GM18508 (cell line): ENCODE data around the gene KIF3B.
"Not testable (repeated sequence)": the region's sequence is repeated elsewhere in the genome, so short reads cannot be mapped to it uniquely, and the experiment has no call there.

ENCODE experiments used
- ATAC-seq: cut with Tn5 transposase; IDR thresholded peaks from one replicate; pipeline ENCODE4 v1.9.1; 2021; ENCODE audit warnings: moderate number of reproducible peaks; ENCODE audit not compliant: insufficient read depth, unreplicated experiment

The KIF3B gene

DNA sequence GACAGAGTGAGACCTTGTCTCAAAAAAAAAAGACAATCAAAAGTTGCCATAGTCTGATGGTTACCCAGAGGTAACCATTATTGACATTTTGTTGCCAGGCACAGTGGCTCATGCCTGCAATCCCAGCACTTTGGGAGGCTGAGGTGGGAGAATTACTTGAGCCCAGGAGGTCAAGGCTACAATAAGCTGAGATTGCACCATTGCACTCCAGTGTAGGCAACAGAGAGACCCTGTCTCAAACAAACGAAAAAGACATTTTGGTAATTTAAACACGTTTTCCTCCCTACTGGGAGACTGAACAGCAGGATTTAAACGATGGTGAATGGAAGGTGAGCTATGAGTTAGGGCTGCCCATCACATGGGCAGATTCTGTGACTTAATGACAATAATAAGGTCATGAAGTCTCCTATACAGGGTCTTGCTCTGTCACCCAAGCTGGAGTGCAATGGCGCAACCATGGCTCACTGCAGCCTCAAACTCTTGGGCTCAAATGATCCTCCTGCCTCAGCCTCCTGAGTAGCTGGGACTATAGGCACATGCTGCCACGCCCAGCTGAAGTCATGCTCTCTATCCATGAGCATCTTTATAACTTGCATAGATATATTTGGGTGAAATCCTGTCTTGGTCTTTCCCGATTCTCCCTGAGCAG, 76.5 kb downstream of the KIF3B start:
- ATAC-seq = no peak

DNA sequence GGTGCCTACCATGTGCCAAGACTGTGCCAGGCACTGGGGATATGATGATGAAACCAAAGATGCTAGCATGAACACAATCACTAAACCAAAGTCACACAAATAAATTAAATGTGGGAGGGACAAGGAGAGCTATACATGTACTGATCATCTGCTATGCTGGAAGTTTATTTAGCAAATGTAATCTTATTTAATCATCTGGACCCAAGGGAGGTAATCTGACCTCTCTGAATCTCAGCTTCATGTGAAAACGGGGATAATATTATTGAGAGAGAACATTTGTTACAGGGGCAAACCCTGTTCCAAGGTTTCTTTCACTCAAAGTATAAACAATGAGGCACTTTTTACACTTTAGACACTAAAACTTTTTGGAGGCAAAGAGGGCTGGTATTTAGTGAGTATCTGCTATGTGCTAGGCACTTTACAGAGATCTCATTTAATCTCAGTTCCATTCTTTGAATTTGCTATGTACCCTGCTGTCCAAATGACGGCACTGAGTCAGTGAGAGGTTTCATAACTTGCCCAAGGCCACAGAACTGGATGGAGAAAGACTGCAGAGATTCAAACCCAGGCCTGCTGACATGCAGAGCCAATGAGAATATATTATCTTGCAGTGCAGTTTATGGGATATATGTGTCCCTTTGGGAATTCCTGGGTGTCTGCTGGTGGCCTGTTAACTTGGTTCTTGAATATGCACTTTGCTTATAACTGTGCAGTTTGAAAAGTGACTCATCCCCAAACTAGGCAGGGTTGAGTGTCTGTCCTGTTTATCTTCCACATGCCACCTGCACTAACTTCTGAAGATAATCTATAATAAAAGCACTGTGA, 77.4 kb downstream of the KIF3B start:
- no peak for ATAC-seq

GRCh38 chr20:32355417-32355841, 78.0 kb downstream of the KIF3B start:
- ATAC-seq = no peak

DNA sequence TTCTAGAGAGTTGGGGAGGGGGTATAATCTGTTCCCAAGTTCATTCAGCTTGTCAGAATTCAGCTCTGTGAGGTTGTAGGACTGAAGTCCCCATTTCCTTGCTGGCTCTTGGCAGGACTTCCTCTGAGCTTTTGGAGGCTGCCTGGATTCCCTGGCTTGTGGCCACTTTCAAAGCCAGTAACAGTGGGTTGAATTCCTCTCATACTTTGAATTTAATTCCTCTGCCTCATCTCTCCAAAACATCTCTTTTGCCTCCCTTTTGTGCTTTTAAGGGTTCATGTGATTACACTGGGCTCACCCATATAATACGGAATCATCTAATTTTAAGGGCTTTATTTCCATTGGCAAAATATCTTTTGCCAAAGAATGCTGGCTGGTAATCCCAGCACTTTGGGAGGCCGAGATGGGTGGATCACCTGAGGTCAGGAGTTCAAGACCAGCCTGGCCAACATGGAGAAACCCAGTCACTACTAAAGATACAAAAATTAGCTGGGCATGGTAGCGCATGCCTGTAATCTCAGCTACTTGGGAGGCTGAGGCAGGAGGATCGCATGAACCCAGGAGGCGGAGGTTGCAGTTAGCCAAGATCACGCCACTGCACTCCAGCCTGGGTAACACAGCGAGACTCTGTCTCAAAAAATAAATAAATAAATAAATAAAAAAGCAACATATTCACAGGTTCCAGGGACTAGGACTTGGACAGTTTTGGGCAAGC, 78.6 kb downstream of the KIF3B start:
- not testable (repeated sequence) for ATAC-seq

DNA sequence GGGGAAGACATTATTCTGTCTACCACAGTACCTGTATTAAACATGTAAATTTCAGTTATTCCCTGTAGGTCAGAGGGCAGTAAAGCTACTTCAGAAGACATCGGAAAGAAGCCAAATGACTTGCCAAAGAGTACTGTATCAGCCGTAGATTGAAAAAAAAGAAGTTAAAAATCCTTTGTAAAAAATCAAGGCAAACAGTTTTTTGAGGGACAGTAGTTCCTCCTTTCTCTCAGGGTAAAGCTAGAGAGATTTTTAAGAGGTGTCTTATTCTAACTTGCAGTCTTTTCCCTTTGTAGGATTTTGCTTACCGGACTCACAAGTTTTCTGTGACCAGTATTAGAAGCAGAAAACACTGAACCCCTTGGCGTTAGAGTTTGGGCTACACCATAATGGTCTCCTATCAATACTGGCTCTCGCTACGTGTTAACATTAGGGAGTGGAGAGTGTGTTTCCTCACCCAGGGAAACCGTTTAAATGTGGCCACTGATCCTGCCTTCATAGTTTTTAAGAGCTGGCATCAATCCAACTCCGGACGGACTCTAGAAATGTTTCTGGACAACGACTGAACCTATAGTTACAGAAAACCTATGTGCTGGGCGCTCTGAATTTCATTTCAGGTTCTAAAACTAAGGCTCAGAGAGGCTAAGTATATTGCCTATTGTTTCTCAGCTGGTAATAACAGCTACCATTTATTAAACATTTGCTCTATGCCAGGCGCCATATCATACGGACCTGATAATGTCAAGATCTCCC, 79.3 kb downstream of the KIF3B start:
- no peak for ATAC-seq

- ATAC-seq = no peak
Measured at GRCh38 chr20:32357375-32357868, 80.0 kb downstream of the KIF3B start.

DNA sequence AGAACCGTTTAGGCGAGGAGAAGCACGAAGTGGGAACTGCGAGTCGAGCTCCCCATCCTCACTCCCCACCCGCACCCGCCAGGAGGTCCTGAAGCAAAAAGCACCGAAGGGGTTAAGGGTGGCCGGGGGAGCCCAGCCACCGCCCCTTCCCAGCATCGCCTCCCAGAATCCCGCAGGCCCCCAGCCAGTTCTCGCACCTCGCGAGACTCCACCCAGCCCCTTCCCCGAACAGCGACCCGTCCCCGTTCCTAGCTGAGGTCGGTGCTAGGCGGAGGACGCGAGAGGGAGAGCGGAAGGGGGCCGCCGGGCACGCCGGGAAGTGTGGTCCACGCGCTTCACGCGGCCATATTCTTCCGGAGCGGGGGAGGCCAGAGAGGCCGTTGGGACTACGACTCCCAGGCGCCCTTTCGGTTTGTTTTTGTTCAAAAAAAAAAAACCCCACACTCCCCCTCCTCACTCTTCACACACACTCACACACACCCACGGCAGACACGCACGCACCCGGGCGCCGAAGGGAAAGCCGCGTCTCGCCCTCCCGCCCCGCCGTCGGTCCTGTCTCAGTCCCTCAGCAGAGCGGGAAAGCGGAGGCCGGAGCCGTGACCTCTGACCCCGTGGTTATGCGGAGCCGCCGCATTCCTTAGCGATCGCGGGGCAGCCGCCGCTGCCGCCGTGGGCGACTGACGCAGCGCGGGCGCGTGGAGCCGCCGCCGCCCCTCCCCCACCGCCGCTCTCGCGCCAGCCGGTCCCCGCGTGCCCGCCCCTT, 80.6 kb downstream of the KIF3B start, which contains the start of gene ASXL1:
TSS of gene ASXL1 (plus strand) at position 463 of the 763 bp plus-strand sequence. CDS start 445 bp downstream, outside the sequence.
- peak; percentile 46 for ATAC-seq

DNA sequence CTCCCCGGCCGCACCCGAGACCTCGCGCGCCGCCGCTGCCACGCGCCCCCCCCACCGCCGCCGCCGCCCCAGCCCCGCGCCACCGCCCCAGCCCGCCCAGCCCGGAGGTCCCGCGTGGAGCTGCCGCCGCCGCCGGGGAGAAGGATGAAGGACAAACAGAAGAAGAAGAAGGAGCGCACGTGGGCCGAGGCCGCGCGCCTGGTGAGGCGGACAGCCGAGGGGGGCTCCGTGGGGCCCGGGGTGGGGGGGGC, 81.1 kb downstream of the KIF3B start:
- no peak for ATAC-seq

DNA sequence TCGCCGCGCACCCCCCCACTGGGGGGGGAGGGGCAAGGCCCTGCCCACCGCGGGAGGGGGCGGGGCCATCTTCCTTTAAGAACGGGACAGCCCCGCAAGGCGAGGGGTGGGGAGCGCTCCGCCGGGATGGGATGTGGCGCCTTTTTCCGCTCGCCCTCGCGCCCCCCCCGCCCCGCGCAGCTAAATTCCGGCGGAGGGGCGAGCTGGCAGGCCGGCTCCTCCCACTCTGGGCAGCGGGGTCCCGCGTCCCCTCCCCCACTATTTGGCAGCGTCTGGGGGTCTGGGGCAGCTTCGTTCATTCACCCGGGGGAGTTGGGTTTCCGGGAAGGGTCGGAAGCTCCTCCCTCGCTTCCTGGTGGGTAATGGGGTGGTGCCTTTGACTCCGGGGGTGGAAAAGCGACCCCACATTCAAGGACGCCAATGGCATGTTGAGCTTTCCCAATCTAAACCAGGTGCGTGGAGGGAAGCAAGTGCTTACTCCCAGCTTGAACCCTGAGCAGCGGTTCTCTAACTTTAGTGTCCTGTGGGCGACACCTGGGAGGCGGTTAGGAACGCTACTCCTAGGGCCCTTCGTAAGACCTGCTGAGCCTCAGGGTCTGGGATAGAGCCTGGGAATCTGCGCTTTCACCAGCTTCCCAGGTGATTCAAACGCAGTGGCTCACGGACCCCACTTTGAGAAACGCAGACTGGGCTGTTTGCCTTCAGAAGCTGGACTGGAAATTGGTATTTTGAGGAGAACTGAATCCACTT, 81.6 kb downstream of the KIF3B start:
- no peak for ATAC-seq

GRCh38 chr20:32359633-32360332, 82.3 kb downstream of the KIF3B start:
- no peak for ATAC-seq

DNA sequence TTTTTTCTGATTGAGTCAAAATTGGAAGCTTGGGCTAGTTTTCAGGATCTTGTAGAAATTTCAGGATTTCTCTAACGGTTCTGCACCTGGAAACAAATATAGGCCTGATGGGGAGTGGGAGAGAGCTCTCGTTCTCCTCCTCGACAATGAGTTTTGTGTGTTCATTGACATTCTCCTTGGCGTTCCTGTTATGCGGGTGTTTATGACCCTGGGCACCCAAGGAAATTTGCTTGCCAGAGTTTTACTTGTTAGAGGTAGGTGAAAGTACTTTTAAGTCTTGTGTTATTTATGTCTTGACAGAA, 82.8 kb downstream of the KIF3B start:
- ATAC-seq = no peak

- ATAC-seq = no peak
Measured at GRCh38 chr20:32362901-32363364, 85.5 kb downstream of the KIF3B start.

DNA sequence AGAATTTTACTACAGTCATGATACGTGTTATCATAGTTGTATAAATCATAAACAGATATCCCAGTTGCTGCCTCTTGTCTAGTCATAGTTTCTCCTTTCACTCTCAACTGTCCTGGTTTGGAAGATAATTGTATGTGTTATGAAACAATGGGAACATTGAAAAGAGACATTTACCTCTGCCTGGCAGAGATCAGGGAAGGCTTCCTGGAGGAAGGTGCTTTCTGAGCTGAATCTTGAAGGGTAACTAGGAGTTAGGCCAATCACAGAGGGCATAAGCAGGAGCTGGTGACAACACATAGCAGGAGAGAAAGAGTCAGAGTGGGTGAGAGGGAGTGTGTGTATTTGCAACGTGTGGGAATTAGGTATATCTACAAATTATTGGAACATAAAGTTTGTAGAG, 86.0 kb downstream of the KIF3B start:
- no peak for ATAC-seq

GRCh38 chr20:32364554-32365208, 87.2 kb downstream of the KIF3B start:
- no peak for ATAC-seq

DNA sequence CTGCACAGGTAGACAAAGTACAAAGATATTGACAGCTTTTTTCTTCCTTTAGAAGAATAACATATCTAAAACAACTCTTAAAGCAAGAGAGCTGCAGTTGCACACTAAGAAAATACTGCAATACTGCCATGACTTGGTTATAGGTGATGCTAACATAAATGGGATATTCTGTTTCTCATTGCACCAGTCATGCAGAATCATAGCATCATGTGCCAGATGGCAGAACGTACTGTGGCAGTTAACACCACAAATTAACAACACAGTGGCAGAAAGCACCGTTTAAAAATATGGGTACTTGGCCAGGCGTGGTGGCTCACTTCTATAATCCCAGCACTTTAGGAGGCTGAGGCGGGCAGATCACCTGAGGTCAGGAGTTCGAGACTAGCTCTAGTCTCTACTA, 88.1 kb downstream of the KIF3B start:
- ATAC-seq = no peak

GRCh38 chr20:32366380-32366779, 88.9 kb downstream of the KIF3B start:
- ATAC-seq = peak; percentile 36

DNA sequence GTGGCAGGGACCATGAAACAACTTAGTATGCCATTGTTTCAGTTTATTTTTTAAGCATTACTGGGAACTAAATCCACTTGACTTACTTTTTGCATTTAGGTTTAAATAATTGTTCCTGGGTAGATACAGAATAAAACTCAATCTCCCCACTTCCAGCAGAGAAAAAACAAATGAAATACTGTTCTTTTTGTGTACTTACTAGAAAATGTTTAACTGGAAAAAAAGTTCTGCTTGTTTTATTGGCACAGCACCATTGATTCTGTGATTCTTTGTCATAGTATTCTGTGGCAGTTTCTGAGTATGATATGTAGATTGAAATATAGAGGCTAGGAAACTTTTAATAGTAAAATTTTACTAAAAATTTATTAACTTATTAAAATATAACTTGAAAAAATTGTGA, 90.9 kb downstream of the KIF3B start:
- no peak for ATAC-seq

GRCh38 chr20:32368925-32369324, 91.5 kb downstream of the KIF3B start:
- ATAC-seq = no peak
